GM18505 (cell line): ENCODE data around the gene P3H2.

Experiments
- ATAC-seq: cut with Tn5 transposase; IDR thresholded peaks from one replicate; pipeline ENCODE4 v1.9.1; 2021; ENCODE audit not compliant: unreplicated experiment
- POLR2A ChIP-seq: IDR thresholded peaks from 4 replicates; pipeline ENCODE4 v1.6.1; 2011; ENCODE audit warnings: borderline replicate concordance; ENCODE audit not compliant: insufficient read depth, insufficient read length; ENCODE audit errors: extremely low read depth

Gene P3H2

GRCh38 chr3:190064659-190065058 lies 56.0 kb downstream of the P3H2 start:
- ATAC-seq = no peak
- TF ChIP-seq POLR2A = no peak

- ATAC-seq = no peak
- no peak for TF ChIP-seq POLR2A
These were observed 56.6 kb downstream of the P3H2 start for GRCh38 chr3:190064112-190064511.

GRCh38 chr3:190063490-190063889 lies 57.2 kb downstream of the P3H2 start:
- no peak for TF ChIP-seq POLR2A
- ATAC-seq = no peak

GRCh38 chr3:190060192-190060775 lies 60.4 kb downstream of the P3H2 start:
- no peak for ATAC-seq

GRCh38 chr3:190059242-190059590 lies 61.5 kb downstream of the P3H2 start:
- TF ChIP-seq POLR2A = no peak
- no peak for ATAC-seq

More at GRCh38 chr3:190060192-190060775, 60.4 kb downstream of the P3H2 start:
- TF ChIP-seq POLR2A = no peak

- no peak for TF ChIP-seq POLR2A
- no peak for ATAC-seq
These were observed 62.0 kb downstream of the P3H2 start for GRCh38 chr3:190058521-190059241.

GRCh38 chr3:190056742-190057141 lies 64.0 kb downstream of the P3H2 start:
- ATAC-seq = no peak
- no peak for TF ChIP-seq POLR2A

- no peak for ATAC-seq
- TF ChIP-seq POLR2A = no peak
These were observed 64.9 kb downstream of the P3H2 start for GRCh38 chr3:190055773-190056172.

GRCh38 chr3:190053919-190054672 lies 66.6 kb downstream of the P3H2 start:
- no peak for ATAC-seq
- TF ChIP-seq POLR2A = no peak

GRCh38 chr3:190051641-190052040 lies 69.1 kb downstream of the P3H2 start:
- no peak for ATAC-seq
- no peak for TF ChIP-seq POLR2A

GRCh38 chr3:190048932-190049441 lies 71.7 kb downstream of the P3H2 start:
- no peak for ATAC-seq
- TF ChIP-seq POLR2A = no peak

- no peak for ATAC-seq
These were observed 75.7 kb downstream of the P3H2 start for GRCh38 chr3:190044974-190045373.

GRCh38 chr3:190044142-190044541 lies 76.6 kb downstream of the P3H2 start:
- ATAC-seq = no peak
- TF ChIP-seq POLR2A = no peak

More at GRCh38 chr3:190044974-190045373, 75.7 kb downstream of the P3H2 start:
- no peak for TF ChIP-seq POLR2A
